BE2C (cell line): ENCODE measurements around the gene TCF25.

Experiments used
- DNase-seq: peaks from one replicate; pipeline ENCODE4 v3.0.0-alpha.2; 2020
- H3K27me3 ChIP-seq: fragments of 250-450 bp; sonication (Bioruptor Pico); 2 replicates; pipeline ENCODE4 v1.5.1; 2020; ENCODE audit warnings: mild to moderate bottlenecking
- H3K36me3 ChIP-seq: fragments of 250-450 bp; sonication (Bioruptor Pico); 2 replicates; pipeline ENCODE4 v1.5.1; 2020; ENCODE audit warnings: mild to moderate bottlenecking
- H3K4me1 ChIP-seq: fragments of 250-450 bp; sonication (Bioruptor Pico); 2 replicates; pipeline ENCODE4 v1.5.1; 2020
- H3K4me3 ChIP-seq: 2 replicates; pipeline ENCODE4 v1.5.1; 2011; ENCODE audit warnings: low read depth, low read length
- H3K9me3 ChIP-seq: fragments of 250-450 bp; sonication (Bioruptor Pico); 2 replicates; pipeline ENCODE4 v1.5.1; 2020
- TF ChIP-seq, protein P1 (sequence below): IDR thresholded peaks from 2 replicates; pipeline ENCODE4 v1.5.1; 2012; ENCODE audit warnings: mild to moderate bottlenecking, low read depth, low read length

TCF25 gene

GRCh38 chr16:89902980-89903379 lies 29.6 kb downstream of the TCF25 start:
- Histone ChIP-seq H3K4me1 (peaks cover 24% of the 10 kb centered on the region), H3K4me3 (no peak overlapping the region), H3K27me3 (no peaks in the 10 kb centered on the region), H3K36me3 (peaks cover 65% of the 10 kb centered on the region), H3K9me3 (no peaks in the 10 kb centered on the region)
- DNase-seq: peak; percentile 80
- TF ChIP-seq, protein P1, sequence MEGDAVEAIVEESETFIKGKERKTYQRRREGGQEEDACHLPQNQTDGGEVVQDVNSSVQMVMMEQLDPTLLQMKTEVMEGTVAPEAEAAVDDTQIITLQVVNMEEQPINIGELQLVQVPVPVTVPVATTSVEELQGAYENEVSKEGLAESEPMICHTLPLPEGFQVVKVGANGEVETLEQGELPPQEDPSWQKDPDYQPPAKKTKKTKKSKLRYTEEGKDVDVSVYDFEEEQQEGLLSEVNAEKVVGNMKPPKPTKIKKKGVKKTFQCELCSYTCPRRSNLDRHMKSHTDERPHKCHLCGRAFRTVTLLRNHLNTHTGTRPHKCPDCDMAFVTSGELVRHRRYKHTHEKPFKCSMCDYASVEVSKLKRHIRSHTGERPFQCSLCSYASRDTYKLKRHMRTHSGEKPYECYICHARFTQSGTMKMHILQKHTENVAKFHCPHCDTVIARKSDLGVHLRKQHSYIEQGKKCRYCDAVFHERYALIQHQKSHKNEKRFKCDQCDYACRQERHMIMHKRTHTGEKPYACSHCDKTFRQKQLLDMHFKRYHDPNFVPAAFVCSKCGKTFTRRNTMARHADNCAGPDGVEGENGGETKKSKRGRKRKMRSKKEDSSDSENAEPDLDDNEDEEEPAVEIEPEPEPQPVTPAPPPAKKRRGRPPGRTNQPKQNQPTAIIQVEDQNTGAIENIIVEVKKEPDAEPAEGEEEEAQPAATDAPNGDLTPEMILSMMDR: no peak

DNA sequence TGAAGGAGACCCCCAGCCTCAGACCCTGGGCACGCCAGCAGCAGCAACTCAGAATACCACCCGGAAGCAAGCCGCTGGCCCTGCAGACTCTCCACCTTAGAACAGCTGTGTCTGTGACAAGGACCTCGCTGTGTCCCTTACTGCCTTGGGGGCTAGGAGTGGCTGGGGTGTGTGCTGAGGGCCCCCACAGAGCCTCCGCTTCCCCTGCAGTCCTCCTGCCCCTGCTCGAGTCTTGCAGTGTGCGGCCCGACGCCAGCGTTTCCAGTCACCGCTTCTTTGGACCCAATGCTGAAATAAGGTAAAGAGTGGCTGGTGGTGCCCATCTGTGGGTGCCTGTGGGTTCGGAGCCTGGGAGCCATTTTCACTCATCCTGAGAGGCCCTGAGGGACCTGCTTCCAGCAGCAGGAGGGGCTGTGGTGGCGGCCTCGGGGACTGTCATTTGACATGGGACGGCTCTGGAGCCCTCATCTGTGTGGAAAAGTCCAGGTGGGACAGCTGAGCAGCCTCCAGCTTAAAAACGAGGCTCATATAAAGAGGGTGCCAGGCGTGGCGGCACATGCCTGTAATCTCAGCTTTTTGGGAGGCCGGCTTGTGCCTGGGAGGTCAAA lies 30.6 kb downstream of the TCF25 start:
- Histone ChIP-seq H3K36me3 (peaks cover 62% of the 10 kb centered on the region), H3K27me3 (no peaks in the 10 kb centered on the region), H3K4me1 (peaks cover 24% of the 10 kb centered on the region), H3K9me3 (no peaks in the 10 kb centered on the region), H3K4me3 (no peak overlapping the region)
- TF ChIP-seq, protein P1: no peak
- no peak for DNase-seq

DNA sequence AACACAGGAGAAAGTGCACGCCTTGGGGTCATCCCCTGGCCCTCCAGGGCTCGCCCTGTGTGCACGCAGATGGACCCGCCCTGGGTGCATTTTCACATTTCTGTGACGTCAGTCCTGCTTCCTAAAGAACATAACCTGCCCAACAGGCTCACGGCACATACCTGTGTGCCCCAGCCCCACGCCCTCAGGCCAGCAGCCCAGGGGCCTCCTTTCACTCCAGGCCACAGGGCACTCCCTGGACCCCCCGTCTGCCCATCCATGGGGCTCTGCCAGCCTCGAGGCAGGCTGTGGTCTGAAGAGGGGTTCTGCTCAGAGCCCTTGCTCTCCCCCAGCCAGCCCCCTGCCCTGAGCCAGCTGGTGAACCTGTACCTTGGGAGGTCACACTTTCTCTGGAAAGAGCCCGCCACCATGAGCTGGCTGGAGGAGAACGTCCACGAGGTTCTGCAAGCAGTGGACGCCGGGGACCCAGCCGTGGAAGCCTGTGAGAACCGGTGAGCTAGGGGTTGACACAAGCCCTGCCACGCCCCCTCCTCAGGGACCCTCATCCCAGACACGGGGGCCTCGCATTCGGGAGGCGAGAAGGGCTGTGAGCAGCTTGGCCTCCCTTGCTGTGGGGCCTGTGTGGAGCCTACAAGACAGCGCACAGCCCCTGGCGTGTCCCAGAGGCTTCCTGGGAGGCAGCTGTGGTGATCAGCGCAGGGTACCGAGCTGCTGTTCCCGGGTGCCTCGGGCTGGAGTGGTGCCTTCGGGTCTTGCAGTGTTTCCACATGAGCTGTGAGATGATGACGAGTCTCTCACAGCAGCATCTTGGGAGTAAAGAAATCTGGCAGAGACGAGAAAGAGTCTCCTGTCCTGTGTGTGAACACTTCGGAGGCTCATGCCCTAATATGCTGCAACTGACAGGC lies 31.5 kb downstream of the TCF25 start:
- H3K4me1 ChIP-seq: peaks cover 27% of the 10 kb centered on the region
- peaks cover 60% of the 10 kb centered on the region for H3K36me3 ChIP-seq
- DNase-seq: no peak
- no peaks in the 10 kb centered on the region for H3K9me3 ChIP-seq
- H3K4me3 ChIP-seq: no peak overlapping the region
- no peaks in the 10 kb centered on the region for H3K27me3 ChIP-seq
- TF ChIP-seq, protein P1: no peak

- H3K4me3 ChIP-seq: peak overlapping the region; percentile 15
- no peaks in the 10 kb centered on the region for H3K27me3 ChIP-seq
- H3K36me3 ChIP-seq: peaks cover 57% of the 10 kb centered on the region
- peaks cover 30% of the 10 kb centered on the region for H3K4me1 ChIP-seq
- peak; percentile 90 for DNase-seq
- no peaks in the 10 kb centered on the region for H3K9me3 ChIP-seq
- TF ChIP-seq, protein P1: no peak
Observed at GRCh38 chr16:89905511-89906139, 32.2 kb downstream of the TCF25 start.

DNA sequence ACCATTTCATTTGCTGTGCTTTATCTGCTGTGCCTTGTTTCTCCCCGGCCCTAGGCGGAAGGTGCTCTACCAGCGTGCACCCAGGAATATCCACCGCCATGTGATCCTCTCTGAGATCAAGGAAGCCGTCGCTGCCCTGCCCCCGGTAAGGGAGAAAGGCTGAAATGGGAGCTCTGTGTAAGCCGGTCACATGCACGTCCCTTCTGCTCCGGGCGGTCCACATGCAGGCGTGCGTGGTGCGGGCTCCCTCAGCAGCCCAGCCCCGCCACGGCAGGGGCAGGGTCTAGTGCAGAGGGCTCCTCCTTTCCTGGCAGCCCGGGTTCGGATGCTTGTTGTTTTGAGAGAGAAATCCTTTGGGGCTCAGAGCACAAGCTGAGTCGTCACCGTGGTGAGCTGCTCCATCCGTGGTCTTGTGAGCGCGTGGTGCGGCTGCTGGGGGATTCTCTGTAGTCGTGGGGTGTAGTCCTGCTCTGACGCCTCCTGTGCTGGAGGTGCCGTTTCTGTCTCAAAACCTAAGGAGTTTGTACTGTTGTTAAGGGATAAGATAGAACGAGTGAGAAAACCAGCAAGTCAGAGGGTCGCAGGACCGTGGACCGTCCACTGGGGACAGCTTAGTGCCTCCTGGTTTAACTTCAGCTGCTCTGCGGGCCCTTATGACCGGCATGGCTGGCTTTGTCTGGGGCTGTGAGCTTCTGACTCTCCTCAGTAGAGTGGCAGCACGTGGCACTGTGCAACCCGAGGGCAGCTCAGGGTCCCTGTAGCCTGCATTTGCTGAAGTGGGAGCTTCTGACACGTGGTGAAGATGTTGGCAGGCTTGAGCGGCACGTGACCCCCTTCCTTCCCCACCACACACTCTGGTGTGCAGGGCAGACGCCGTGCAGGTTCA lies 33.0 kb downstream of the TCF25 start:
- H3K9me3 ChIP-seq: no peaks in the 10 kb centered on the region

More for the DNA sequence above, 33.0 kb downstream of the TCF25 start:
- Histone ChIP-seq H3K27me3 (no peaks in the 10 kb centered on the region), H3K36me3 (peaks cover 60% of the 10 kb centered on the region), H3K4me3 (peak overlapping the region; percentile 15), H3K4me1 (peaks cover 30% of the 10 kb centered on the region)
- TF ChIP-seq, protein P1: 0 out of 2 replicates have a peak, but pooled peaks have one; percentile 7
- peak; percentile 80 for DNase-seq
